Measurements from ENCODE around the gene ZNF835. TPM values are rescaled to one million over a fixed set of nuclear protein-coding genes. Genes with fewer than 3 reads are reported as not detected.

ZNF835 gene
- total RNA-seq, 1 experiment from 2014 or later: not detected

DNA sequence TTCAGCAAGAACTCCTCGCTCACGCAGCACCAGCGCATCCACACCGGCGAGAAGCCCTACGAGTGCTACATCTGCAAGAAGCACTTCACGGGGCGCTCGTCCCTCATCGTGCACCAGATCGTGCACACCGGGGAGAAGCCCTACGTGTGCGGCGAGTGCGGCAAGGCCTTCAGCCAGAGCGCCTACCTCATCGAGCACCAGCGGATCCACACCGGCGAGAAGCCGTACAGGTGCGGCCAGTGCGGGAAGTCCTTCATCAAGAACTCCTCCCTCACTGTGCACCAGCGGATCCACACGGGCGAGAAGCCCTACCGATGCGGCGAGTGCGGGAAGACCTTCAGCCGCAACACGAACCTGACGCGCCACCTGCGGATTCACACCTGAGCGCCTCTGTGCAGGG is 49.2 kb downstream of the ZNF835 start:
- Mint-ChIP-seq H3K4me3 (ENCODE audit: unreplicated experiment) (no peak overlapping the region), H3K36me3 (ENCODE audit: insufficient read depth, unreplicated experiment) (peaks cover 25% of the 10 kb centered on the region), H3K27me3 (ENCODE audit: insufficient read depth, unreplicated experiment) (no peaks in the 10 kb centered on the region), H3K4me1 (ENCODE audit: insufficient read depth, unreplicated experiment) (no peaks in the 10 kb centered on the region), H3K9me3 (ENCODE audit: unreplicated experiment) (peaks cover 22% of the 10 kb centered on the region), H3K27ac (ENCODE audit: low read depth, unreplicated experiment) (no peak overlapping the region)
- TF ChIP-seq, protein P1, sequence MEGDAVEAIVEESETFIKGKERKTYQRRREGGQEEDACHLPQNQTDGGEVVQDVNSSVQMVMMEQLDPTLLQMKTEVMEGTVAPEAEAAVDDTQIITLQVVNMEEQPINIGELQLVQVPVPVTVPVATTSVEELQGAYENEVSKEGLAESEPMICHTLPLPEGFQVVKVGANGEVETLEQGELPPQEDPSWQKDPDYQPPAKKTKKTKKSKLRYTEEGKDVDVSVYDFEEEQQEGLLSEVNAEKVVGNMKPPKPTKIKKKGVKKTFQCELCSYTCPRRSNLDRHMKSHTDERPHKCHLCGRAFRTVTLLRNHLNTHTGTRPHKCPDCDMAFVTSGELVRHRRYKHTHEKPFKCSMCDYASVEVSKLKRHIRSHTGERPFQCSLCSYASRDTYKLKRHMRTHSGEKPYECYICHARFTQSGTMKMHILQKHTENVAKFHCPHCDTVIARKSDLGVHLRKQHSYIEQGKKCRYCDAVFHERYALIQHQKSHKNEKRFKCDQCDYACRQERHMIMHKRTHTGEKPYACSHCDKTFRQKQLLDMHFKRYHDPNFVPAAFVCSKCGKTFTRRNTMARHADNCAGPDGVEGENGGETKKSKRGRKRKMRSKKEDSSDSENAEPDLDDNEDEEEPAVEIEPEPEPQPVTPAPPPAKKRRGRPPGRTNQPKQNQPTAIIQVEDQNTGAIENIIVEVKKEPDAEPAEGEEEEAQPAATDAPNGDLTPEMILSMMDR (IDR thresholded peaks at IDR 0.05; ENCODE audit: unreplicated experiment): no peak
- DNase-seq (ENCODE audit: unreplicated experiment): no peak
- POLR2A ChIA-PET: no interaction called here
- intact Hi-C loops (cut with micrococcal nuclease): no loop called here
- BruUV-seq (replicated peaks): no TSS peak
- CTCF ChIA-PET: no interaction called here

DNA sequence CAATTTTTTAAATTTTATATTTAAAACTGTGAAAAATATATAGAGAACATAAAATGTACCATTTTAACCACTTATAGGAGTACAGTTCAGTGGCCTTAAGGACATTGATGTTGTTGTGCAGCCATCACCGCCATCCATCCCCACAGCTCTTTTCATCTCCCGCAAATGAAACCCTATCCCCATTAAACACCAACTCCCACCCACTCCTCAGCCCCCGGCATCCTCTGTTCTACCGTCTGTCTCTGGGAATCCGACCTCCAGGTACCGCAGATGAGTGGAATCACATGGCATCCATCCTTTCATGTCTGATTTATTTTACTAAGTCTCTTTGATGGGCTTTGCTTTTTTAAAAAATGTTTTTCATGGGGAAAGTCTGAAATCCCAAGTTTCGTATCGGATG is 52.4 kb downstream of the ZNF835 start:
- Mint-ChIP-seq H3K27ac (ENCODE audit: low read depth, unreplicated experiment) (no peak overlapping the region), H3K36me3 (ENCODE audit: insufficient read depth, unreplicated experiment) (peaks cover 22% of the 10 kb centered on the region), H3K4me3 (ENCODE audit: unreplicated experiment) (no peak overlapping the region), H3K27me3 (ENCODE audit: insufficient read depth, unreplicated experiment) (no peaks in the 10 kb centered on the region), H3K4me1 (ENCODE audit: insufficient read depth, unreplicated experiment) (no peaks in the 10 kb centered on the region), H3K9me3 (ENCODE audit: unreplicated experiment) (peaks cover 25% of the 10 kb centered on the region)
- TF ChIP-seq, protein P1 (IDR thresholded peaks at IDR 0.05; ENCODE audit: unreplicated experiment): no peak
- POLR2A ChIA-PET: no interaction called here
- BruUV-seq (replicated peaks): no TSS peak
- intact Hi-C loops (cut with micrococcal nuclease): no loop called here
- DNase-seq (ENCODE audit: unreplicated experiment): no peak
- CTCF ChIA-PET: no interaction called here

DNA sequence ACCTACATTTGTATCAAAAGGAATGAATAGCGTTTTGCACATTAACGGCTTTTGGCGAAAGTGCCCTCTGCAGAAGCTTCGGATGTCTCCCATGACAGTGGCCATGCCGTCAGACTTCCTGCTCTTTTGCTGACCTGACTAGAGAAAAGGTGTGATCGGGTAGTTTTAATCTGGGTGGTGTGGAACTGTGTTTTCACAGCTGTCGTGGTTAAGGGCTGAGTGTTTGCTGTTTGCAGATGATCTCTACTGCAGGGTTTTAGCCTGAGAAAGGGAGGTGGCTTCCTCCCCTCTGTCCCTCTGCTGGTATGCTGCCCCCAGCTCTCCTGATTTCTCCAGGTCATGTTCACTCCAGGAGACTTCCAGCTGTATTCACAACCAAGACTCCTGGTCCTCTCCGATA is 54.0 kb downstream of the ZNF835 start:
- H3K27ac Mint-ChIP-seq (ENCODE audit: low read depth, unreplicated experiment): no peak overlapping the region
- no TSS peak for BruUV-seq (replicated peaks)
- ChIA-PET CTCF (no interaction called here), POLR2A (no interaction called here)
- no peak for DNase-seq (ENCODE audit: unreplicated experiment)
- no peaks in the 10 kb centered on the region for H3K27me3 Mint-ChIP-seq (ENCODE audit: insufficient read depth, unreplicated experiment)
- H3K36me3 Mint-ChIP-seq (ENCODE audit: insufficient read depth, unreplicated experiment): peaks cover 22% of the 10 kb centered on the region
- H3K9me3 Mint-ChIP-seq (ENCODE audit: unreplicated experiment): peaks cover 32% of the 10 kb centered on the region
- no peaks in the 10 kb centered on the region for H3K4me1 Mint-ChIP-seq (ENCODE audit: insufficient read depth, unreplicated experiment)
- intact Hi-C loops (cut with micrococcal nuclease): no loop called here
- H3K4me3 Mint-ChIP-seq (ENCODE audit: unreplicated experiment): no peak overlapping the region
- TF ChIP-seq, protein P1 (IDR thresholded peaks at IDR 0.05; ENCODE audit: unreplicated experiment): no peak

DNA sequence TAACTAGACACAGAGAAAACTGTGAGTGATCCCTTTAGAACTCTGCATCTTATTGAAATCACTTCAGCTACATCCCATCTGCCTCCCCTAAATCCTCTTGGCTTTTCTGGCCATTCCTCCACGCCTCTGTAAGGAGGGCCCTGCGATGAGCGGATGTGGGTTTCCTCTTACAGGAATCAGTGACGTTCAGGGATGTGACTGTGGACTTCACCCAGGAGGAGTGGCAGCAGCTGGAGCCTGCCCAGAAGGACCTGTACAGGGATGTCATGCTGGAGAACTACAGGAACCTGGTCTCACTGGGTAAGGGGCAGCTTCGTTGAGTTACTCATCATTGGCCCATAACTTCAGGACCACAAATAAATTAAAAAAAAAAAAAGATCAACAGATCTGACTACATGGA is 57.9 kb downstream of the ZNF835 start:
- no peaks in the 10 kb centered on the region for H3K27me3 Mint-ChIP-seq (ENCODE audit: insufficient read depth, unreplicated experiment)
- intact Hi-C loops (cut with micrococcal nuclease): no loop called here
- no TSS peak for BruUV-seq (replicated peaks)
- TF ChIP-seq, protein P1 (IDR thresholded peaks at IDR 0.05; ENCODE audit: unreplicated experiment): no peak
- H3K9me3 Mint-ChIP-seq (ENCODE audit: unreplicated experiment): peaks cover 44% of the 10 kb centered on the region
- DNase-seq (ENCODE audit: unreplicated experiment): no peak
- no peak overlapping the region for H3K4me3 Mint-ChIP-seq (ENCODE audit: unreplicated experiment)
- ChIA-PET CTCF (interaction anchor here (0.5 to 0.7 kb wide), 5 partner anchors 33 to 1074 kb away, joined by 3 to 5 read pairs (median 3); no protein-coding TSS in a partner anchor), POLR2A (no interaction called here)
- no peaks in the 10 kb centered on the region for H3K4me1 Mint-ChIP-seq (ENCODE audit: insufficient read depth, unreplicated experiment)
- H3K36me3 Mint-ChIP-seq (ENCODE audit: insufficient read depth, unreplicated experiment): peaks cover 16% of the 10 kb centered on the region
- H3K27ac Mint-ChIP-seq (ENCODE audit: low read depth, unreplicated experiment): no peak overlapping the region
